Stimulated activated CD4-positive, alpha-beta T cell treated with anti-CD3 and anti-CD28 coated beads, Interleukin-12 subunit alpha, Interleukin-12 subunit beta, amount 100 ng/mL, for 48 hours (primary cell): ENCODE measurements around the gene SLC9A5.

Experiments
- DNase-seq, 3 donors: peaks; one replicate each; pipeline ENCODE4 v3.0.0-alpha.2; 2020; ENCODE audit warnings: low read depth in 2 of 3, low spot score in 1 of 3

The SLC9A5 gene

GRCh38 chr16:67280090-67281015, 31.6 kb downstream of the SLC9A5 start:
- DNase-seq: no peak

GRCh38 chr16:67281536-67282446, 33.0 kb downstream of the SLC9A5 start:
- DNase-seq: no peak

GRCh38 chr16:67282447-67282805, 33.6 kb downstream of the SLC9A5 start:
- DNase-seq: no peak

- DNase-seq: no peak
These were observed 34.5 kb downstream of the SLC9A5 start for GRCh38 chr16:67283039-67283825.

GRCh38 chr16:67283826-67284555, 35.2 kb downstream of the SLC9A5 start:
- no peak for DNase-seq

- DNase-seq: no peak
These were observed 36.2 kb downstream of the SLC9A5 start for GRCh38 chr16:67284699-67285646.

- DNase-seq: no peak
These were observed 37.9 kb downstream of the SLC9A5 start for GRCh38 chr16:67286441-67287235.

GRCh38 chr16:67287960-67288359, 39.2 kb downstream of the SLC9A5 start:
- no peak for DNase-seq

- no peak for DNase-seq
These were observed 42.7 kb downstream of the SLC9A5 start for GRCh38 chr16:67291461-67291860.

- no peak for DNase-seq
These were observed 45.5 kb downstream of the SLC9A5 start for GRCh38 chr16:67294171-67294757.

- DNase-seq: no peak
These were observed 46.2 kb downstream of the SLC9A5 start for GRCh38 chr16:67294938-67295361.

GRCh38 chr16:67296420-67296819, 47.6 kb downstream of the SLC9A5 start:
- no peak for DNase-seq

- DNase-seq: no peak
These were observed 49.5 kb downstream of the SLC9A5 start for GRCh38 chr16:67298277-67298676.

GRCh38 chr16:67299269-67299668, 50.5 kb downstream of the SLC9A5 start:
- no peak for DNase-seq

- DNase-seq: no peak
These were observed 52.5 kb downstream of the SLC9A5 start for GRCh38 chr16:67301080-67301782.

GRCh38 chr16:67302076-67302475, 53.3 kb downstream of the SLC9A5 start:
- DNase-seq: no peak

GRCh38 chr16:67302970-67303369, 54.2 kb downstream of the SLC9A5 start:
- no peak for DNase-seq

- no peak for DNase-seq
These were observed 55.2 kb downstream of the SLC9A5 start for GRCh38 chr16:67304020-67304419.
